ENCODE results near the gene NAA80. TPM values are rescaled to one million over a fixed set of nuclear protein-coding genes. Genes with fewer than 3 reads are reported as not detected.

The NAA80 gene
- total RNA-seq, 1 experiment from 2014 or later = 6.0 TPM

DNA sequence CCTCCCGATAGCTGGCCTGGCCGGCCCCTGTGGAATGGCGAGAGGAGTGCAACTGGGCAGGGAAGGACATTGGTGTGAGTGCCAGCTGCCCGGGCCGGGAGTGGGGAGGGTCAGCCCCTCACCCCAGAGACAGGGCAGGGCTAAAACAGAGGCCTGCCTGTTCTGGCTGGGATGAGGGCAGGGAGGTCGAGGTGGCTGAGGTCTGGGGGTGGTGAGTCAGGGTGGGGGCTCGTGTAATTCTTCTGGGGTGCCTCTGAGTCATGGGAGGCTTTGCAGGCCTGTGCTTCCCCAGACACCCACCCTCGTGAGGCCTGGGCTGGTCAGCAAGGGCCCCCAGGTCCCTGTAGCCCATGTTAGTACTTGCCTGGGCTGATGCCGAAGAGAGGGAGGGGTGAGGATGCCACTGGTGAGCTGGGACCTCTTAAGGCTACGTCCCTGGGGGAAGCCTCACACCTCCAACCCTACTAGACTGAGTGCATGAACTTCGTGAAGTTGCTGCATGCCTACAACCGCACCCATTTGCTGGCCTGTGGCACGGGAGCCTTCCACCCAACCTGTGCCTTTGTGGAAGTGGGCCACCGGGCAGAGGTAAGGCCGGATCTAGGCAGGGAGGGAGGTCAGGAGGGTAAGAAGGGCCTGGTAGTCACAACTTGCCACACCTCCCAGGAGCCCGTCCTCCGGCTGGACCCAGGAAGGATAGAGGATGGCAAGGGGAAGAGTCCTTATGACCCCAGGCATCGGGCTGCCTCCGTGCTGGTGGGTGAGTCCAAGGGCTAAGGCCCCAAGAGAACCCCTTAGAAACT, 28.6 kb downstream of the NAA80 start:
- Histone ChIP-seq H3K23ac (ENCODE audit: insufficient read length, low read depth, low read length) (no peak overlapping the region), H3K23me2 (ENCODE audit: insufficient read length, low read depth, low read length, poor library complexity, severe bottlenecking) (peaks cover 10% of the 10 kb centered on the region), H3K79me1 (ENCODE audit: insufficient read depth, low read depth, low read length, poor library complexity, severe bottlenecking) (no peaks in the 10 kb centered on the region), H4K5ac (ENCODE audit: insufficient read length, low read depth, low read length) (no peak overlapping the region), H3K79me2 (ENCODE audit: insufficient read depth, low read length) (no peaks in the 10 kb centered on the region), H3K9ac (ENCODE audit: extremely low read depth, insufficient read length, low read length) (no peak overlapping the region), H3K9me3 (ENCODE audit: control insufficient read depth, low read depth, low read length) (no peaks in the 10 kb centered on the region), H2BK20ac (ENCODE audit: low read depth, low read length, poor library complexity, severe bottlenecking) (no peak overlapping the region), H3K4me2 (ENCODE audit: insufficient read depth, insufficient read length, low read length) (no peak overlapping the region), H3K27me3 (ENCODE audit: insufficient read depth, low read length) (peaks cover 16% of the 10 kb centered on the region; the same call in 1 of the 2 replicates), H2BK120ac (ENCODE audit: low read depth, low read length, poor library complexity, severe bottlenecking) (no peak overlapping the region), H3K4me1 (ENCODE audit: insufficient read depth, low read length) (peaks cover 2% of the 10 kb centered on the region; the same call in 1 of the 2 replicates), H2BK5ac (ENCODE audit: insufficient read length, low read length) (no peak overlapping the region), H2BK12ac (ENCODE audit: insufficient read length, low read depth, low read length) (no peak overlapping the region), H3T11ph (ENCODE audit: low read length) (no peak overlapping the region), H3K14ac (ENCODE audit: insufficient read depth, low read length) (no peak overlapping the region), H3K56ac (ENCODE audit: insufficient read length, low read depth, low read length) (no peak overlapping the region), H3K4ac (ENCODE audit: low read depth, low read length) (no peak overlapping the region), H3K27ac (ENCODE audit: insufficient read length, low read depth, low read length) (no peak overlapping the region), H4K20me1 (ENCODE audit: control insufficient read depth, insufficient read depth, insufficient read length) (no peaks in the 10 kb centered on the region), H2AFZ (ENCODE audit: low read length) (no peak overlapping the region), H4K8ac (replicated peaks; ENCODE audit: insufficient read length, low read depth, low read length) (no peak overlapping the region), H2AK5ac (ENCODE audit: insufficient read length, low read length) (no peak overlapping the region), H4K91ac (ENCODE audit: insufficient read length, low read depth, low read length) (no peak overlapping the region), H3K18ac (ENCODE audit: insufficient read length, low read depth, low read length) (no peak overlapping the region), H2BK15ac (ENCODE audit: low read depth, low read length) (no peak overlapping the region)
- Mint-ChIP-seq H3K4me1 (peaks cover 48 to 65% of the 10 kb centered on the region in 2 experiments), H3K9me3 (no peaks in the 10 kb centered on the region; a peak in 1 of 5 replicates), H3K36me3 (ENCODE audit: insufficient read depth in 1 of 3, low read depth in 3 of 3) (no peaks in the 10 kb centered on the region; a peak in 1 of 7 replicates), H3K27ac (no peak overlapping the region), H3K4me3 (no peak overlapping the region), H3K27me3 (ENCODE audit: low read depth) (peaks cover 32% of the 10 kb centered on the region)
- TF ChIP-seq, protein P1, sequence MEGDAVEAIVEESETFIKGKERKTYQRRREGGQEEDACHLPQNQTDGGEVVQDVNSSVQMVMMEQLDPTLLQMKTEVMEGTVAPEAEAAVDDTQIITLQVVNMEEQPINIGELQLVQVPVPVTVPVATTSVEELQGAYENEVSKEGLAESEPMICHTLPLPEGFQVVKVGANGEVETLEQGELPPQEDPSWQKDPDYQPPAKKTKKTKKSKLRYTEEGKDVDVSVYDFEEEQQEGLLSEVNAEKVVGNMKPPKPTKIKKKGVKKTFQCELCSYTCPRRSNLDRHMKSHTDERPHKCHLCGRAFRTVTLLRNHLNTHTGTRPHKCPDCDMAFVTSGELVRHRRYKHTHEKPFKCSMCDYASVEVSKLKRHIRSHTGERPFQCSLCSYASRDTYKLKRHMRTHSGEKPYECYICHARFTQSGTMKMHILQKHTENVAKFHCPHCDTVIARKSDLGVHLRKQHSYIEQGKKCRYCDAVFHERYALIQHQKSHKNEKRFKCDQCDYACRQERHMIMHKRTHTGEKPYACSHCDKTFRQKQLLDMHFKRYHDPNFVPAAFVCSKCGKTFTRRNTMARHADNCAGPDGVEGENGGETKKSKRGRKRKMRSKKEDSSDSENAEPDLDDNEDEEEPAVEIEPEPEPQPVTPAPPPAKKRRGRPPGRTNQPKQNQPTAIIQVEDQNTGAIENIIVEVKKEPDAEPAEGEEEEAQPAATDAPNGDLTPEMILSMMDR (conservative IDR thresholded peaks at IDR 0.05) = no peak
- no peak for DNase-seq
- WGBS (ENCODE audit: extremely low coverage, insufficient read length, low lambda C conversion rate) = no CpG with 5 or more reads among the region's 19 CpGs

Data from H9 (cell line).